D721Med (cell line): ENCODE data around the gene TAS2R42.

Source experiments
- DNase-seq: peaks from one replicate; pipeline ENCODE4 v3.0.0; 2011; ENCODE audit warnings: low spot score; ENCODE audit not compliant: insufficient read length
- FAIRE-seq: peaks from 2 replicates; lab custom pipeline; 2011; peaks lifted over from hg19 to GRCh38; lab: Jason Lieb, UNC
- CTCF ChIP-seq: IDR thresholded peaks from 2 replicates; pipeline ENCODE4 v1.5.1; 2012; ENCODE audit warnings: mild to moderate bottlenecking, control low read depth; ENCODE audit not compliant: insufficient read depth; ENCODE audit errors: missing control alignments

Gene TAS2R42

DNA sequence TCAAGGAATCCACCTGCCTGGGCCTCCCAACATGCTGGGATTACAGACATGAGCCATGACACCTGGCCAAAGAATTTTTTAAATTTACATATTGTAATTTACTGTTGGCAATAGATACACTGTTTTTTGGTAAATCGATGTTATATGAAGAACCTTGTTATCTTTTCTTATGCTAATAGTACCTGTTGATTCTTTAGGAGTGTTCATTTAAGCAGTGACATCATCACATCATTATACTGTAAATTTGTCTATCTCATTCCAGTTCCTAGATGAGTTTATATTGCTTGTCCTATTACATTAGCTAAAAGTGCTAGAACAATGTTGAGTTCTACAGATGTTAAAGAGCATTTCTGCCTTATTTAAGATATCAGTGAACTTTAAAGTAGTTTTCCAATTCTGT is 39.3 kb downstream of the TAS2R42 start:
- no peak for DNase-seq
- no peak for TF ChIP-seq CTCF
- FAIRE-seq = no peak

GRCh38 chr12:11144297-11144696 is 42.4 kb downstream of the TAS2R42 start:
- DNase-seq (no peak), FAIRE-seq (no peak)
- TF ChIP-seq CTCF = no peak

DNA sequence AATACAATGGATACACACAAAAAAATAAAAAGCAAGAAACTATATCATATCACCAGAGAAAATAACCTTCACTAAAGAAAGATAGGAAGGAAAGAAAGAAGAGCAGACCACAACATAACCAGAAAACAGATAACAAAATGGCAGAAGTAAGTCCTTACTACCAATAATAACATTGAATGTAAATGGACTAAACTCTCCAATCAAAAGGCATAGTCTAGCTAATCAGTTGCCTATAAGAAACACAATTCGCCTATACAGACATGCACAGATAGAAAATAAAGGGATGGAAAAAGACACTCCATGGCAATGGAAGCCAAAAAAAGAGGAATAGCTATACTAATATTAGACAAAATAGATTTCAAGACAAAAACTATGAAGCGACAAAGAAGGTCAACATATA is 43.4 kb downstream of the TAS2R42 start:
- no peak for TF ChIP-seq CTCF
- FAIRE-seq (no peak), DNase-seq (no peak)

GRCh38 chr12:11136075-11136474 is 50.7 kb downstream of the TAS2R42 start:
- no peak for FAIRE-seq
- no peak for DNase-seq
- TF ChIP-seq CTCF = no peak
